ENCODE measurements around the gene CSF3R. TPM values are rescaled to one million over a fixed set of nuclear protein-coding genes. Genes with fewer than 3 reads are reported as not detected.

CSF3R gene
- total and polyA plus RNA-seq, 2 of the 4 experiments (the other 2 are of a cell fraction), result not detected

GRCh38 chr1:36464605-36465393, 17.9 kb downstream of the CSF3R start (continued):
- no peak for TF ChIP-seq RAD21 (IDR thresholded peaks at IDR 0.05; ENCODE audit: low read length)
- no peak for TF ChIP-seq RCOR1 (IDR thresholded peaks at IDR 0.05; ENCODE audit: insufficient replicate concordance, low read length)

- Histone ChIP-seq H3K18ac (ENCODE audit: low read depth, low read length) (peak within 1 kb of the TSS; percentile 68), H3K4me3 (ENCODE audit: insufficient read depth, low read depth, low read length) (peak within 1 kb of the TSS; percentile 90), H4K91ac (ENCODE audit: insufficient read depth, low read depth, low read length) (peak within 1 kb of the TSS; percentile 82), H3K23ac (ENCODE audit: low read depth, low read length) (peak within 1 kb of the TSS; percentile 69; the same call in 1 of the 2 replicates), H4K5ac (ENCODE audit: low read depth, low read length) (peak within 1 kb of the TSS; percentile 94), H2BK5ac (ENCODE audit: low read depth, low read length, poor library complexity, severe bottlenecking) (peak within 1 kb of the TSS; percentile 56), H2AK9ac (replicated peaks; ENCODE audit: low read depth, low read length, poor library complexity) (peak within 1 kb of the TSS; percentile 92), H3K27me3 (ENCODE audit: control insufficient read depth, insufficient read depth, low read length) (no peaks in the 10 kb centered on the region), H3K27ac (ENCODE audit: insufficient read depth, low read length) (peak within 1 kb of the TSS; percentile 82), H3K56ac (ENCODE audit: extremely low read depth, insufficient read depth, low read length) (peak within 1 kb of the TSS; percentile 71; the same call in 1 of the 2 replicates), H2BK15ac (ENCODE audit: low read depth, low read length) (peak within 1 kb of the TSS; percentile 41; the same call in 1 of the 3 replicates), H3K79me1 (ENCODE audit: low read depth in 1 of 2, low read length in 2 of 2) (peaks cover 13 to 26% of the 10 kb centered on the region in 2 experiments; a peak in 3 of 4 replicates), H3K9me1 (ENCODE audit: insufficient read depth, low read length) (peaks cover 11% of the 10 kb centered on the region), H2AK5ac (ENCODE audit: low read depth, low read length) (peak within 1 kb of the TSS; percentile 95), H2BK120ac (ENCODE audit: low read depth, low read length) (peak within 1 kb of the TSS; percentile 49), H2BK20ac (ENCODE audit: low read depth, low read length) (0 out of 2 replicates have a peak within 1 kb of the TSS, but pooled peaks have one; percentile 18), H4K20me1 (ENCODE audit: insufficient read depth, low read length) (no peaks in the 10 kb centered on the region), H2AFZ (replicated peaks; ENCODE audit: low read length, poor library complexity) (peak within 1 kb of the TSS; percentile 90), H3K4me1 (ENCODE audit: control insufficient read depth, insufficient read depth, low read length) (peaks cover 6% of the 10 kb centered on the region), H3K4ac (ENCODE audit: low read depth, low read length) (peak within 1 kb of the TSS; percentile 86), H3K9ac (ENCODE audit: low read depth, low read length) (peak within 1 kb of the TSS; percentile 94), H3K14ac (replicated peaks; ENCODE audit: low read depth, low read length) (peak within 1 kb of the TSS; percentile 90), H4K8ac (ENCODE audit: low read depth in 2 of 2, low read length in 2 of 2) (peak within 1 kb of the TSS; percentile 94 to 95), H3K4me2 (ENCODE audit: low read depth, low read length) (peak within 1 kb of the TSS; percentile 95), H3K9me3 (ENCODE audit: control insufficient read depth, insufficient read depth, low read length) (no peaks in the 10 kb centered on the region), H3K36me3 (ENCODE audit: control insufficient read depth, insufficient read depth, low read length) (peaks cover 24% of the 10 kb centered on the region)
- in situ Hi-C loops (cut with MboI; ENCODE audit: low sequenced_read_pairs), result loop anchor here (25.0 kb wide), 1 partner anchor 1548 kb away; the partner anchor contains the start of genes FHL3 and UTP11
- ATAC-seq (ENCODE audit: low read depth), result peak; percentile 98
- CTCF ChIA-PET, result interaction anchor here (0.5 kb wide), 1 partner anchor 61 kb away, joined by 4 read pairs; no protein-coding TSS in a partner anchor
- 1% methylated on average over 55 of the region's 65 CpGs; no CpG with 5 or more reads in 1 of the 2 experiments for WGBS, 2 experiments (ENCODE audit: extremely low coverage in 2 of 2, insufficient read length in 1 of 2)
- dilution Hi-C loops (cut with HindIII; ENCODE audit: low sequenced_read_pairs, unreplicated experiment), result no loop called here
- no TSS peak for BruUV-seq (replicated peaks)
- POLR2A ChIA-PET (ENCODE audit: unreplicated experiment), result no interaction called here
- intact Hi-C loops (cut with micrococcal nuclease), result no loop called here
- DNase-seq, result peak; percentile 95
- 0 out of 2 replicates have a peak, but pooled peaks have one; percentile 18 for TF ChIP-seq NFE2L2 (IDR thresholded peaks at IDR 0.05; ENCODE audit: low read depth, low read length)
- no peak for TF ChIP-seq MAFK (IDR thresholded peaks at IDR 0.05; ENCODE audit: low read depth, low read length)
- no peak for TF ChIP-seq CTCF (conservative IDR thresholded peaks at IDR 0.05; ENCODE audit: low read depth, low read length)
- no peak for TF ChIP-seq RAD21 (IDR thresholded peaks at IDR 0.05; ENCODE audit: low read length)
- peak; percentile 25; the same call in 1 of the 2 replicates for TF ChIP-seq MAZ (IDR thresholded peaks at IDR 0.05; ENCODE audit: borderline replicate concordance, low read depth, low read length)
- TF ChIP-seq USF2 (IDR thresholded peaks at IDR 0.05; ENCODE audit: low read depth, low read length), result peak; percentile 80
- peak; percentile 77 for TF ChIP-seq POLR2A (IDR thresholded peaks at IDR 0.05; ENCODE audit: low read depth, low read length)
- TF ChIP-seq MXI1 (IDR thresholded peaks at IDR 0.05; ENCODE audit: borderline replicate concordance, low read depth, low read length), result peak; percentile 95
- TF ChIP-seq CEBPB (IDR thresholded peaks at IDR 0.05; ENCODE audit: low read depth, low read length), result peak; percentile 100
- no peak for TF ChIP-seq RFX5 (IDR thresholded peaks at IDR 0.05; ENCODE audit: low read depth, low read length)
Observed at GRCh38 chr1:36463803-36464604, 18.7 kb downstream of the CSF3R start, which contains the start of gene MRPS15. MRPS15 (minus strand) TSS chr1:36464384; CDS start chr1:36464275, 109 bp downstream.

Measured in IMR-90 (cell line).